ENCODE results near the gene CDC20.

Gene CDC20

GRCh38 chr1:43405219-43405875, 46.6 kb downstream of the CDC20 start:
- Histone ChIP-seq H3K27ac (no peak overlapping the region), H3K36me3 (ENCODE audit: insufficient read depth, low read length) (peaks cover 35% of the 10 kb centered on the region), H3K4me3 (no peak overlapping the region), H3K9me3 (ENCODE audit: low read depth, low read length) (no peaks in the 10 kb centered on the region), H3K9ac (ENCODE audit: insufficient read length) (no peak overlapping the region)
- DNase-seq (ENCODE audit: low read depth, low spot score) = no peak
- TF ChIP-seq POLR2AphosphoS5 (IDR thresholded peaks at IDR 0.05; ENCODE audit: borderline replicate concordance, low read depth, low read length) (no peak), EZH2 (IDR thresholded peaks at IDR 0.05) (no peak), FOXP2 (optimal IDR thresholded peaks at IDR 0.05; ENCODE audit: control extremely low read depth, extremely low read length, insufficient read depth) (no peak)

- Histone ChIP-seq H3K27ac (no peak overlapping the region), H3K9ac (ENCODE audit: insufficient read length) (no peak overlapping the region), H3K4me3 (no peak overlapping the region), H3K9me3 (ENCODE audit: low read depth, low read length) (no peaks in the 10 kb centered on the region), H3K36me3 (ENCODE audit: insufficient read depth, low read length) (peaks cover 35% of the 10 kb centered on the region)
- TF ChIP-seq POLR2AphosphoS5 (IDR thresholded peaks at IDR 0.05; ENCODE audit: borderline replicate concordance, low read depth, low read length) (no peak), EZH2 (IDR thresholded peaks at IDR 0.05) (no peak), FOXP2 (optimal IDR thresholded peaks at IDR 0.05; ENCODE audit: control extremely low read depth, extremely low read length, insufficient read depth) (no peak)
- no peak for DNase-seq (ENCODE audit: low read depth, low spot score)
Observed at GRCh38 chr1:43405876-43406234, 47.1 kb downstream of the CDC20 start.

- H3K36me3 ChIP-seq (ENCODE audit: insufficient read depth, low read length) = peaks cover 17% of the 10 kb centered on the region
- TF ChIP-seq FOXP2 (optimal IDR thresholded peaks at IDR 0.05; ENCODE audit: control extremely low read depth, extremely low read length, insufficient read depth) (no peak), POLR2AphosphoS5 (IDR thresholded peaks at IDR 0.05; ENCODE audit: borderline replicate concordance, low read depth, low read length) (no peak), EZH2 (IDR thresholded peaks at IDR 0.05) (no peak)
- H3K27ac ChIP-seq = no peak overlapping the region
- no peak overlapping the region for H3K4me3 ChIP-seq
- DNase-seq (ENCODE audit: low read depth, low spot score) = no peak
- no peak overlapping the region for H3K9ac ChIP-seq (ENCODE audit: insufficient read length)
- no peaks in the 10 kb centered on the region for H3K9me3 ChIP-seq (ENCODE audit: low read depth, low read length)
Observed at GRCh38 chr1:43410571-43410970, 51.8 kb downstream of the CDC20 start.
